ENCODE results near the gene ERCC1. TPM values are rescaled to one million over a fixed set of nuclear protein-coding genes. Genes with fewer than 3 reads are reported as not detected.
A peak's percentile ranks its signal among the peaks of the same experiment; 100 is the strongest.

The ERCC1 gene
- total RNA-seq, 2 donors from 2014 or later, result 99.8 to 224 TPM

DNA sequence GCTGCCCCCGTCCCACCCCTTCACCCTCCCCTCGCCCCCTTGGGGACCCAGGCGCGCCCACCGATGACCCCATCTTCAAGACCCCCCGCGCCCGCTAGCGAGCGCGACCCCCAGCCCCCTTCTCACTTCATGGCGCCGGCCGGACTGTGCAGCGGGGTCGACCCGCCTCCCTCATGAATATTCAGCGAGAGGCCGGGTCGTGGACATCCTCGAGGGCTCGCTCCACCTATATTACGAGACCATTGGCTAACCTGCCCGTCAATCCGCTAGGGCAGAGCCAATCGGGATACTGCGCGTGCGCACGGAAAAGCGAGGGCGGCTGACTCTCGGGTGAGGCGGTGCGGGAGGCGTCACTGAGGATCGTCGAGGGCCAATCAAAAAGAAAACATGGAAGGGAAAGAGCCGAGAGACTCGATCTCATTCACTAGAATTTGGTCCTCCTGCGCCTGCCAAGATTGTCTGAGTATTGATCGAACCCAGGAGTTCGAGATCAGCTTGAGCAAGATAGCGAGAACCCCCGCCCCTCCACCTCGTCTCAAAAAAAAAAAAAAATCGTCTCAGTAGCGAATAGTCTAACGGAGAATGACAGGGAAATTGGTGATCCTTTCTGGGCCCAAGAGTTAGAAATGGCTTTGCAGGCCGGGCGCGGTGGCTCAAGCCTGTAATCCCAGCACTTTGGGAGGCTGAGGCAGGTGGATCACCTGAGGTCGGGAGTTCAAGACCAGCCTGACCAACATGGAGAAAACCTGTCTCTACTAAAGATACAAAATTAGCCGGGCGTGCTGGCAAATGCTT, 53.1 kb downstream of the ERCC1 start, which contains the start of gene ERCC2:
TSS of gene ERCC2 (minus strand) at position 164 of the 795 bp plus-strand sequence. CDS start at position 131, 33 bp downstream.
- H3K4me3 ChIP-seq, result peak within 1 kb of the TSS; percentile 97
- DNase-seq (ENCODE audit: low spot score), result peak; percentile 98

DNA sequence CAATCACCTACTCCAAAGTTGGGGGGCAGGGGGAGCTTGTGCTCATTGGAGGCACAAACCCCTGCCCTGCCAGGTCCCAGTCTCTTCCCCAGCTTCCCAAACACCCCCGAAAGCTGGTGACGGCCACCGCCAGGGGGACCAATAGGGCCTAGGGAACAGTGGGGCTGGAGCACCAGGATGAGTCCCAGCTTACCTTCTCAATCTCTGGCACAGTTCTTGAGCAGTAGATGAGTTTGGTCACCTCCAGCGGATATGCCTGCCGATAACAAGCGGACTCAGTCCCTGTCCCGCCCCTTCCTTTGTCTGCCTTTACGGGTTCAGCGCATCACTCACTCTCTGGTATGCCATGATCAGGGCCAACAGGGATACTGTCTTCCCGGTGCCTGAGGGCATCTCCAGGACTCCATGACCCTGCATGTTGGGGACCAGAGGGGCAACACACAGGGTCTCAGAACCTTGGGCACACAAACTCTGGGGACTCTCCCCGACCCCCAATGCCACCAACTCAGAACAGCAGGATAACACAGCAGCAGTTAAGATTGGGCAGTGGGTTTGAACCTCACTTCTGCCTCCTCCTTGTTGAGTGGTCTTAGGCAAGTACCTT, 54.9 kb downstream of the ERCC1 start:
- Histone ChIP-seq H3K9me3 (no peaks in the 10 kb centered on the region), H3K4me3 (no peak overlapping the region), H3K4me1 (ENCODE audit: control insufficient read depth in 1 of 2, low read depth in 2 of 2) (peaks cover 8 to 11% of the 10 kb centered on the region in 2 donors), H3K27ac (no peak overlapping the region), H3K27me3 (replicated peaks; ENCODE audit: insufficient read depth) (no peaks in the 10 kb centered on the region), H3K36me3 (no peaks in the 10 kb centered on the region)
- ATAC-seq (ENCODE audit: insufficient number of reproducible peaks, low FRiP score, low read depth) (no peak), DNase-seq (ENCODE audit: low spot score) (no peak)
- TF ChIP-seq, protein P1, sequence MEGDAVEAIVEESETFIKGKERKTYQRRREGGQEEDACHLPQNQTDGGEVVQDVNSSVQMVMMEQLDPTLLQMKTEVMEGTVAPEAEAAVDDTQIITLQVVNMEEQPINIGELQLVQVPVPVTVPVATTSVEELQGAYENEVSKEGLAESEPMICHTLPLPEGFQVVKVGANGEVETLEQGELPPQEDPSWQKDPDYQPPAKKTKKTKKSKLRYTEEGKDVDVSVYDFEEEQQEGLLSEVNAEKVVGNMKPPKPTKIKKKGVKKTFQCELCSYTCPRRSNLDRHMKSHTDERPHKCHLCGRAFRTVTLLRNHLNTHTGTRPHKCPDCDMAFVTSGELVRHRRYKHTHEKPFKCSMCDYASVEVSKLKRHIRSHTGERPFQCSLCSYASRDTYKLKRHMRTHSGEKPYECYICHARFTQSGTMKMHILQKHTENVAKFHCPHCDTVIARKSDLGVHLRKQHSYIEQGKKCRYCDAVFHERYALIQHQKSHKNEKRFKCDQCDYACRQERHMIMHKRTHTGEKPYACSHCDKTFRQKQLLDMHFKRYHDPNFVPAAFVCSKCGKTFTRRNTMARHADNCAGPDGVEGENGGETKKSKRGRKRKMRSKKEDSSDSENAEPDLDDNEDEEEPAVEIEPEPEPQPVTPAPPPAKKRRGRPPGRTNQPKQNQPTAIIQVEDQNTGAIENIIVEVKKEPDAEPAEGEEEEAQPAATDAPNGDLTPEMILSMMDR (IDR thresholded peaks at IDR 0.05), result no peak

More for the DNA sequence above, 53.1 kb downstream of the ERCC1 start, which contains the start of gene ERCC2:
- H3K27me3 ChIP-seq (replicated peaks; ENCODE audit: insufficient read depth), result no peaks in the 10 kb centered on the region
- no peaks in the 10 kb centered on the region for H3K36me3 ChIP-seq
- peak; percentile 97 for ATAC-seq (ENCODE audit: insufficient number of reproducible peaks, low FRiP score, low read depth)
- TF ChIP-seq, protein P1 (IDR thresholded peaks at IDR 0.05), result no peak
- H3K9me3 ChIP-seq, result no peaks in the 10 kb centered on the region
- peaks cover 8 to 11% of the 10 kb centered on the region in 2 donors for H3K4me1 ChIP-seq (ENCODE audit: control insufficient read depth in 1 of 2, low read depth in 2 of 2)
- H3K27ac ChIP-seq, result peak within 1 kb of the TSS; percentile 80 to 83

DNA sequence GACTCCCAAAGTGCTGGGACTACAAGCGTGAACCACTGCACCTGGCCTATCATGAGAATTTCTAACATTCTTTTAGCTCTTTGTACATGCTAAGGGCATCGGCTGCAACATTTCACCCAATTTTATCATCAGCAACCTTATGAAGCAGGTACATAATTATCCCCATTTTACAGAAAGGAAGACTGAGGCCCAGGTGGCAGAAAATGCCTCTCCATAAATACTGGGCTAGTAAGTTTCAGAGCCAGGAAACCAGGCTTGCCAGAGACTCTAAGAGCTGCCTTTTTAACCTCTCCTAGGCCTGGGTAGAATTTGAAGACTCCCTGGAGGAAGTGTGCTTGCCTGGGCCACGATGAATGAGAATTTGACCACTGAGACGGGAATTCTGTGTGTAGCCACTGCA, 55.6 kb downstream of the ERCC1 start:
- no peaks in the 10 kb centered on the region for H3K27me3 ChIP-seq (replicated peaks; ENCODE audit: insufficient read depth)
- no peak overlapping the region for H3K27ac ChIP-seq
- H3K4me3 ChIP-seq, result no peak overlapping the region
- DNase-seq (ENCODE audit: low spot score) (no peak), ATAC-seq (ENCODE audit: insufficient number of reproducible peaks, low FRiP score, low read depth) (no peak)
- peaks cover 8 to 11% of the 10 kb centered on the region in 2 donors for H3K4me1 ChIP-seq (ENCODE audit: control insufficient read depth in 1 of 2, low read depth in 2 of 2)
- TF ChIP-seq, protein P1 (IDR thresholded peaks at IDR 0.05), result no peak
- H3K36me3 ChIP-seq, result peaks cover 4% of the 10 kb centered on the region
- no peaks in the 10 kb centered on the region for H3K9me3 ChIP-seq

DNA sequence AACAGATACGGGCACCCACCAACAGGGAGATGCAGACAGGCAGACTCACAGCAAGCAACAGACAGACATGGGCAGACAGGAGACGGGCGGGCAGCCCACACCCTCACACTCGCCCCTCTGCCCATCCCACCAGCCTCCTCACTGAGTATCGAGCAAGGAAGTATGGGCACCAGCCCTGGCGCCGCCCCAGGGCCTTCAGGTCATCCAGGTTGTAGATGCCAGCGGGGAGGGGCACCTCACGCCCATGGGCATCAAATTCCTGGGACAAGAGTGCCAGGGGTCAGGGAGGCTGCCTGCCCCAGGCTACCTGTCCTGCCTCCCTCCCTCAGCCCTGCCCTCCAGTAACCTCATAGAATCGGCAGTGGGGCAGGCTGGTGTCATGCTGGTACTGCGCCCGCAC, 59.0 kb downstream of the ERCC1 start:
- no peak for ATAC-seq (ENCODE audit: insufficient number of reproducible peaks, low FRiP score, low read depth)
- H3K27me3 ChIP-seq (replicated peaks; ENCODE audit: insufficient read depth), result no peaks in the 10 kb centered on the region
- H3K4me3 ChIP-seq, result no peak overlapping the region
- TF ChIP-seq, protein P1 (IDR thresholded peaks at IDR 0.05), result no peak
- H3K36me3 ChIP-seq, result peaks cover 8% of the 10 kb centered on the region
- no peak for DNase-seq (ENCODE audit: low spot score)
- no peak overlapping the region for H3K27ac ChIP-seq
- no peaks in the 10 kb centered on the region for H3K9me3 ChIP-seq
- H3K4me1 ChIP-seq (ENCODE audit: control insufficient read depth in 1 of 2, low read depth in 2 of 2), result peaks cover 2 to 3% of the 10 kb centered on the region in 2 donors

DNA sequence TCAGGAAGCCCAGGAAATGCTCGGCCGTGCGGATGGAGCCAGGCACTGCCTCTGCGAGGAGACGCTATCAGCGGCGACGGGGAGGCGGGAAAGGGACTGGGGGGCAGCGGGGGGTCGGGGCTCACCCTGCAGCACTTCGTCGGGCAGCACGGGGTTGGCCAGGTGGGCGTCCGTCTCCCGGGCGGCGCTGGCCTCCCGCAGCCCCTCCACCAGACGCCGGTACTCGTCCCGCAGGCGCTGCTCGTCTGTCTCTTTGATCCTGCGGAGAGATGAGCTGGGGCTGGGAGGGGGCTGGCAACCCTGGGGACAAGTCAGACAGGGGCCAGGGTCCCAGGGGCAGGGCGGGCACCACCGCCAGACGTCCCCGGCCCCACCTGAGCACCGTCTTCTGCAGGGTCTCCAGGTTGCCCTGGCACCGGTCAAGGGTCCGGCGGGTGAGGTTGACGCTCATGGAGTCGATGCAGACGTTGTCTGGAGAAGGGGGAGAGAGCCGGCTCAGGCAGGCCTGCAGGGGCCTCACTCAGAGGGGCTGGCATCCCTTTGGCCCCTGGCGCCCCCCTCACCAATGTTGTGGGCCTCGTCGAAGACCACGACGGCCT, 59.8 kb downstream of the ERCC1 start:
- H3K4me3 ChIP-seq, result no peak overlapping the region
- H3K4me1 ChIP-seq (ENCODE audit: control insufficient read depth in 1 of 2, low read depth in 2 of 2), result no peaks in the 10 kb centered on the region
- H3K36me3 ChIP-seq, result peaks cover 8% of the 10 kb centered on the region
- no peak overlapping the region for H3K27ac ChIP-seq
- H3K9me3 ChIP-seq, result no peaks in the 10 kb centered on the region
- TF ChIP-seq, protein P1 (IDR thresholded peaks at IDR 0.05), result no peak
- no peak for ATAC-seq (ENCODE audit: insufficient number of reproducible peaks, low FRiP score, low read depth)
- DNase-seq (ENCODE audit: low spot score), result no peak
- no peaks in the 10 kb centered on the region for H3K27me3 ChIP-seq (replicated peaks; ENCODE audit: insufficient read depth)

Measured in thoracic aorta (tissue), 2 donors.